Measurements from ENCODE around the gene ARFRP1. TPM values are rescaled to one million over a fixed set of nuclear protein-coding genes. Genes with fewer than 3 reads are reported as not detected.

ARFRP1 gene
- total RNA-seq, 1 donor from 2014 or later = 39.8 TPM

GRCh38 chr20:63745424-63745805 is 37.6 kb upstream of the ARFRP1 start:
- TF ChIP-seq CTCF (IDR thresholded peaks at IDR 0.05) = no peak
- no peak overlapping the region for H3K4me3 Mint-ChIP-seq (ENCODE audit: unreplicated experiment)
- no peaks in the 10 kb centered on the region for H3K27me3 Mint-ChIP-seq (ENCODE audit: low read depth)
- peaks cover 3% of the 10 kb centered on the region for H3K36me3 Mint-ChIP-seq (ENCODE audit: low read depth)
- DNase-seq (ENCODE audit: low spot score) = no peak
- H3K9me3 Mint-ChIP-seq (ENCODE audit: low read depth) = no peaks in the 10 kb centered on the region
- H3K27ac Mint-ChIP-seq (ENCODE audit: unreplicated experiment) = no peak overlapping the region
- H3K4me1 Mint-ChIP-seq (ENCODE audit: low read depth) = no peaks in the 10 kb centered on the region

- Mint-ChIP-seq H3K4me3 (ENCODE audit: unreplicated experiment) (no peak overlapping the region), H3K4me1 (ENCODE audit: low read depth) (no peaks in the 10 kb centered on the region), H3K27ac (ENCODE audit: unreplicated experiment) (no peak overlapping the region), H3K9me3 (ENCODE audit: low read depth) (no peaks in the 10 kb centered on the region), H3K36me3 (ENCODE audit: low read depth) (peaks cover 3% of the 10 kb centered on the region), H3K27me3 (ENCODE audit: low read depth) (no peaks in the 10 kb centered on the region)
- TF ChIP-seq CTCF (IDR thresholded peaks at IDR 0.05) = no peak
- DNase-seq (ENCODE audit: low spot score) = peak; percentile 88
Observed at GRCh38 chr20:63744574-63745423, 37.0 kb upstream of the ARFRP1 start.

GRCh38 chr20:63744158-63744557 is 36.4 kb upstream of the ARFRP1 start:
- Mint-ChIP-seq H3K27me3 (ENCODE audit: low read depth) (no peaks in the 10 kb centered on the region), H3K4me1 (ENCODE audit: low read depth) (no peaks in the 10 kb centered on the region), H3K9me3 (ENCODE audit: low read depth) (no peaks in the 10 kb centered on the region), H3K27ac (ENCODE audit: unreplicated experiment) (no peak overlapping the region), H3K4me3 (ENCODE audit: unreplicated experiment) (no peak overlapping the region), H3K36me3 (ENCODE audit: low read depth) (peaks cover 3% of the 10 kb centered on the region)
- TF ChIP-seq CTCF (IDR thresholded peaks at IDR 0.05) = no peak
- no peak for DNase-seq (ENCODE audit: low spot score)

GRCh38 chr20:63743210-63743970 is 35.6 kb upstream of the ARFRP1 start:
- no peaks in the 10 kb centered on the region for H3K9me3 Mint-ChIP-seq (ENCODE audit: low read depth)
- peaks cover 3% of the 10 kb centered on the region for H3K36me3 Mint-ChIP-seq (ENCODE audit: low read depth)
- H3K4me3 Mint-ChIP-seq (ENCODE audit: unreplicated experiment) = no peak overlapping the region
- no peak overlapping the region for H3K27ac Mint-ChIP-seq (ENCODE audit: unreplicated experiment)
- no peaks in the 10 kb centered on the region for H3K27me3 Mint-ChIP-seq (ENCODE audit: low read depth)
- H3K4me1 Mint-ChIP-seq (ENCODE audit: low read depth) = no peaks in the 10 kb centered on the region
- no peak for TF ChIP-seq CTCF (IDR thresholded peaks at IDR 0.05)
- peak; percentile 72 for DNase-seq (ENCODE audit: low spot score)

- H3K4me3 Mint-ChIP-seq (ENCODE audit: unreplicated experiment) = no peak overlapping the region
- DNase-seq (ENCODE audit: low spot score) = peak; percentile 90
- H3K4me1 Mint-ChIP-seq (ENCODE audit: low read depth) = no peaks in the 10 kb centered on the region
- H3K27ac Mint-ChIP-seq (ENCODE audit: unreplicated experiment) = no peak overlapping the region
- peaks cover 3% of the 10 kb centered on the region for H3K36me3 Mint-ChIP-seq (ENCODE audit: low read depth)
- TF ChIP-seq CTCF (IDR thresholded peaks at IDR 0.05) = no peak
- H3K9me3 Mint-ChIP-seq (ENCODE audit: low read depth) = no peaks in the 10 kb centered on the region
- H3K27me3 Mint-ChIP-seq (ENCODE audit: low read depth) = no peaks in the 10 kb centered on the region
Observed at GRCh38 chr20:63742381-63743024, 34.7 kb upstream of the ARFRP1 start.

Data from chondrocyte (in vitro differentiated cells).